Measurements from ENCODE around the gene NGEF. TPM values are rescaled to one million over a fixed set of nuclear protein-coding genes. Genes with fewer than 3 reads are reported as not detected.

The NGEF gene
- total and polyA plus RNA-seq, 9 of the 15 experiments (the other 6 are each of a cell fraction or from before 2014, with no cell fraction given), result 0.07 to 0.17 (median 0.09) TPM; not detected in 6

DNA sequence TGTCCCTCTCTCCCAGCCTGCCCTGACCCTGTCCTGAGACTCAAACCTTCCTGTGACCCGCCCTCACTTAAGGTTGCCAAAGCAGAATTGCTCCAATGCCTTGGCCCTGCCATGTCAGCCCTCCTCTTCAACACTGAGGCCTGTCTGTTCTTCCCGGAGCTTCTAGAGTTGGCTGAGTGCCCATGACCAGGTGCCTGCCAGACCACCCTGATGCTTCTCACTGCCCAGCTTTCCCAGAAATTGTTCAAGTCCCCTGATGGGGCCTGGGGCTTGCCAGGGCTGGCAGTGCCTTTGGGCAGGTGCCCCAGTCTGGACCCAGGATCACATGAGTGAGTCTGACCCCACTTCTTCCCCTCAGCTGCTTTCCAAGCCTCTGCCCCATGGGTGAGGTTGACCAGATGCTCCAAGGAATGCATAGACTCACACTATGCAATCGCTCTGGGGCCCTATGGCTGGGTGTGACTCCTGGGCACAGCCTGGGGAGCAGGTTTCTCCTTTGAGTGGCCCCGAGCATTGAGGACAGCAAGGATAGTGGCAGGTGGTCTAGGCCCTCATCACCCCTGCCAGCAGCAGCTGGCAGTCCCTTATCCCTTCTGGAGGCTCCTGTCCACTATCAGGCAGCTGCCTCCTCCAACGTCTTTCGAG, 44.0 kb upstream of the NGEF start:
- intact Hi-C loops (cut with micrococcal nuclease) (no loop called here), in situ Hi-C loops (cut with MboI) (no loop called here)
- H3K4me3 ChIP-seq, result no peak overlapping the region
- DNase-seq (ENCODE audit: extremely low read depth in 1 of 4, low spot score in 3 of 4) (no peak), ATAC-seq (no peak), FAIRE-seq (no peak)
- H3K4me2 ChIP-seq (ENCODE audit: insufficient read depth, low read length), result no peak overlapping the region
- no TSS peak for BruUV-seq (replicated peaks)
- no peaks in the 10 kb centered on the region for H3K27me3 ChIP-seq (ENCODE audit: control insufficient read depth in 2 of 2, insufficient read depth in 2 of 2, low read length in 2 of 2)
- no peak overlapping the region for H3K9ac ChIP-seq (ENCODE audit: insufficient read depth in 1 of 2, low read depth in 2 of 2, low read length in 2 of 2)
- H3K4me1 ChIP-seq (replicated peaks in 1 of 2; ENCODE audit: control insufficient read depth in 2 of 2, insufficient read depth in 2 of 2, low read length in 2 of 2), result peaks cover 13 to 33% of the 10 kb centered on the region in 2 experiments; a peak in 4 of 5 replicates
- H3K79me2 ChIP-seq (ENCODE audit: control insufficient read depth, insufficient read depth, low read length), result no peaks in the 10 kb centered on the region; the same call in 2 of the 3 replicates
- H3K9me1 ChIP-seq (ENCODE audit: control insufficient read depth, insufficient read depth, low read length), result no peaks in the 10 kb centered on the region
- H3K27ac ChIP-seq (ENCODE audit: extremely low read depth, low read depth, low read length), result no peak overlapping the region
- no peaks in the 10 kb centered on the region for H3K9me3 ChIP-seq (replicated peaks; ENCODE audit: control insufficient read depth, insufficient read depth, low read depth, low read length)
- H3K36me3 ChIP-seq (ENCODE audit: control insufficient read depth, insufficient read depth, low read length), result no peaks in the 10 kb centered on the region
- TF ChIP-seq SRSF7 (optimal IDR thresholded peaks at IDR 0.05; ENCODE audit: low read depth, low read length) (no peak), CHD2 (IDR thresholded peaks at IDR 0.05; ENCODE audit: low read depth, low read length) (no peak), MAFG (tag; conservative IDR thresholded peaks at IDR 0.05) (no peak), TSC22D4 (tag; IDR thresholded peaks at IDR 0.05) (no peak), TCF7 (IDR thresholded peaks at IDR 0.05; ENCODE audit: borderline replicate concordance) (no peak), BRF2 (IDR thresholded peaks at IDR 0.05; ENCODE audit: borderline replicate concordance, insufficient read depth, insufficient read length) (no peak)
- ChIA-PET POLR2A (no interaction called here), CTCF (ENCODE audit: low intra/inter-chr PET ratio) (no interaction called here)
- H4K20me1 ChIP-seq (replicated peaks; ENCODE audit: control insufficient read depth, insufficient read depth, low read length), result no peaks in the 10 kb centered on the region
- no peak overlapping the region for H2AFZ ChIP-seq (ENCODE audit: low read depth, low read length)
- WGBS (ENCODE audit: insufficient coverage, low coverage, missing lambda C conversion rate), result 42% methylated on average over 4 of the region's 6 CpGs

Measured in K562 (cell line).